Skin of body (tissue), 2 donors: ENCODE data around the gene NTMT1. TPM values are rescaled to one million over a fixed set of nuclear protein-coding genes. Genes with fewer than 3 reads are reported as not detected.
"Not testable (repeated sequence)": the region's sequence is repeated elsewhere in the genome, so short reads cannot be mapped to it uniquely, and the experiment has no call there.

Experiments used
- DNase-seq: peaks from one replicate; lab custom pipeline; 2025; lab: John Stamatoyannopoulos, UW
- total RNA-seq: library from RNA; depleted of rRNA; stranded (reverse); fragments of >200 nt; gene quantifications from one replicate; pipeline ENCODE4 v1.2.3, GENCODE V29; 2014

The NTMT1 gene
- total RNA-seq, 1 donor from 2014 or later: 13.0 TPM

DNA sequence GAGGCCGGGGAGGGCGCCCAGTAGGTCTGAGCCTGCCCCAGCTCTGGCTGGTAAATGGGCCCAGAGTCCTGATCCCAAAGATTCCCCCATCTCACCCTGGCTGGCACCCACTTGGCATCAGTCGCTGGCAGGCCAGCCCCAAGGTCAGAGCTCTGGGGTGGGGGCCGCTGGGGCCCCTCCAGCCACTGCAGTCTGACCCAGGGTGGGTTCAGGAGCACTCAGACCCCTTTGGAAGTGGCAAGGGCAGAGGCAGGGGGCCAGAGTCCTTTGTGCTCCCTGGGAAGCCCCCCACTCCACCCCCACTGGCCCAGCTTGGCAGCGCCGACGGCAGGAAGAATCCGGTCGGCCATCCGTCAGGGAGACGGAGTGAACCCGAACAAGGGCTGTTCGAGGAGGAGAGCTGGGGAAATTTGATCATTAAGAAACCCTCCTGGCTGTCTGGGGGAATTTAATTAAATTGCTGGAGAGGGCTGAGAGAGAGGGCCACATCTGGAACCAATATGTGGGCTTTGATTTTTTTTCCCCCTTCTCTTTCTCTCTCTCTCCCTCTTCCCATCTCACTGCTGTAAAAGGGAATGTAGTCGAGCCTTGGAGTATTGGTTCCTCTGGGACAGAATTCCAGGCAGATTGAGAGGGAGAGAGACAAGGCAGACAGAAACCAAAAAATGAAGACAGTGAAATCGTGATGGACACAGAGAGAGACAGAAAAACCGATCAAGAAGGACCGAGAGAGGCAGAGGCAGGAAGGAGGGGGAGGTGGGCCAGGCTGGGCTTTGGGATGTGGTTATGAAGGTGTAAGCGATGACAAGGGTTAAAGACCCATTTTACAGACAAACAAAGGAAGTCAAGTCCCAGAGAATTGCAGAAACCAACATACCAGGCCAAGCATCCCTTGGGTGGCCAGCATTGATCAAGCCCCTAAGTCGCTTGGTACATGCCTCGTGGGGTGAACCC, 24.0 kb downstream of the NTMT1 start:
- peak; percentile 83 for DNase-seq

GRCh38 chr9:129650680-129651235, 24.8 kb downstream of the NTMT1 start:
- DNase-seq: no peak

DNA sequence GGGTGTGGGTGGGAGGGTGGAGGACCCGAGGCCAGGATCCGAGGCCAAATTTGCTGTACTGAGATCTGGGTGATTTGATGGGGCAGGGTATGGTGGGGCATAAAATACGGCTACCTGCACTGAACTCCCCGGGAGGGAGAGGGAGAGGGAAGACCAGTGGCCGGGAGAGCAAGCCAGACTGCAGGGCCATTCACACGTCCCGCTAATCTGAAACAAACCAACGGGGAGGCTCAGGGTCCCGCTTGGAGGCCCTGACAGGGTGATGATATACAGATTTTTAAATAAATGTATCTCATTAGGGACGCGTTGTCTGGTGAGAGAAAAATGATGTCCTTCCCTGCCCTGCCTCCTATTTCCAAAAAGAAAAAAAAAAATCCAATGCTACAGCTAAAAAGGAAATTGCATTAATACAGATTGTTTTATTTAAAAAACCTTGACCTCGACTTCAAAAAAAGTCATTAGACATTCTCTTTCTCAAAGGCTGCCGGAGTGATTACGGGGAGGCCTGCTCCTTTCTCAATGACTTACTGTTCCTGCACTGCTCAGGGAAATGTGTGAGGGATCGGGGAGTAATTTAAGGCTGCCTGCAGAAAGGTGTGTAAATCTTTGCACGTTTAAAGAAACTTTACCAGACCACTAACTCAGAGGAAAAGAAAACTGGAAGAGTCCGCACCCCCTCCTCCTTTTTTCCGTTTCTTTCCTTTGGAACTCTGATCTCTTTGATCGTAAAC, 28.0 kb downstream of the NTMT1 start:
- no peak for DNase-seq

DNA sequence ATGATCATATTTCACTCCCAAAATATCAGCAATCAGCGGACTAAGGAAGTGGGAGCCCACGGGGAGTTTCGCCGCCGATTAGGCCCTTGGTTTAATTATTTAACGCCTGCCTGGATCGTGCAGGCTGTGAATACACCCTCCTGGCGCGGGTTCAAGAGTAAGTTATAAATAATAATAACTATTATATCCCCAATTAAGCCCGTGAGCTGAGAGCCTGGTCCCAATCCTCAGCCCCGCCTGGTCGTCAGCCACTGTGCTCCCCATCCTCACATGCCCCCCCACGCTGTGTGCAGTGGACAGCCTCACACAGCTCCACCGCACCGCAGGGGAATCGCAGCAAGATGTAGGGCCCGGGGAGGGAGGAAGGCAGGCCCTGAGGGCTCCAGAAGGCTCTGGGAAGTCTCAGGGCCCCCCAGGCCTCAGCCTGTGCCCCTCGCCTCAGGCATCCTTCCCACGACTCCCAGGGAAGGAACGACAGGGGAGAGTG, 28.6 kb downstream of the NTMT1 start:
- no peak for DNase-seq

DNA sequence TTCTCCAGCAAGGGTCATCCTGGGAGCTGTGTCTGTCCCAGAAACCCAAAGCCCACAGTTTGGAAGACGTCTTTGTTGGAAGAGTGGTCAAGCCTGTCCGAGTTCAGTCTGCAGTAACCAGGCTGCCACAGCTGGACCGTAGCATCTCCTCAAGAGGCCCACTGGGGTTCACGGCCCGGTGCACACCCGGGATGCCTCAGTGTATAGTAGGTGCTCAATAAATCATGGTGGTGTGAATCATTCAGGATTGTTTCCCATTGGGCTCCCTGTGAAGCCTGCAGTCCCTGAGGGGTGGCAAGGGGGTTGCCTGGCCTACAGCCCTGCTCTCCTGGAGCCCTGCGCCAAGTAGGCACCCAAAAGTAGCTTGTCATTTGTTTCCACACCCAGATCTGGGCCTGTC, 29.2 kb downstream of the NTMT1 start:
- DNase-seq: no peak

- DNase-seq: no peak
Observed at GRCh38 chr9:129655696-129656095, 29.7 kb downstream of the NTMT1 start.

GRCh38 chr9:129656795-129657390, 30.9 kb downstream of the NTMT1 start:
- DNase-seq: no peak

GRCh38 chr9:129661029-129661428, 35.1 kb downstream of the NTMT1 start:
- no peak for DNase-seq

GRCh38 chr9:129662239-129662638, 36.3 kb downstream of the NTMT1 start:
- not testable (repeated sequence) for DNase-seq

DNA sequence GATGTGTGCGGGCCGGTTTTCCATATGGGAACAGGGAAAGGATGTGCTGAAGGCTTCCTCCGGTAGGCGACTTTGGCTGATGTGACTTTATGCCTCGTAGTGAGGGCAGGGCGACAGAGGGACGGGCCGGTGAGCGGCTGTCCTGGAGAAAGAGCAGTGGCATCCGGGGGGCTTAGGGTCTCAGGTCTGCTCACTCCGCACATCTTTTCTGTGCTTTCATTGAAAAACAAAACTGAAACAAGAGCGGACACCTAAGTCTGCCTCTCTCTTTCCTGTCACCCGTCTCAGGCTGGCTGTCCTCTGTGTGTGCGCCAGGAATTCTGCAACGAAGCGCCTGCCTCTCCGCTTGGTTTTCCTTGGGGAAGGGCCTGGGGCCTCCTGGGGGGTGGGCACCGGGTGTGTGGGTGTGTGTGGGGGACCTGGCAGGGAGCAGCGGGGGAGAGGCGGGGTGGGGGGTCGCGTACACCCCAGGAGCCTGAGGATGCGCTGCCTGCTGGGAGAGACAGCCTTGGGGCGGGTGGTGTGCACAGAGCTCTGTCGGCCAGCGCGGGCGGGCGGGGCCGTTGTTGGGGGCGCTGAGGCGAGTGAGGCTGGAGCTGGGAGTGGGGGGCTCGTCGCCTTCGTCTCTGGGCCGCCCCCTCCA, 38.9 kb downstream of the NTMT1 start:
- no peak for DNase-seq

DNA sequence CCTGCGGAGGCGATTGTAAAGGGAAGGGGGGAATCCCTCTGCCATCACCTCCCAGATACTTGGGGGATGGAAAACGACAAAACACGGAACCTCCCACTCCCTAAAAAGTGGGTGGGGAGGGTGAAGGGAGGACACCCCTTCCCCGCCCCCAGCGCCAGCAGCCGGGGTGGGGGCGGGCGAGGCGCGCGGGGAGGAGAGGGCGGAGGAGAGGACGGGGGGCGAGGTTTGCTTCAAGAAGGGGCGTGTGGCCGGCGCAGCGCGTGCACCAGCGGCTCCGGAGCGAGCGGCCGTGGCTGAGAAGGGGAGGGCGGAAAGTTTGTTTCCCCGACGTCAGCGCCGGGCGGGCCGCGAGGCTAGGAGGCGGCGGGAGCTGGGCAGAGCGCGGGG, 39.4 kb downstream of the NTMT1 start, which contains the start of gene PRRX2:
Gene PRRX2 (plus strand): TSS at position 259 of the 387 bp plus-strand sequence. CDS start 221 bp downstream, outside the sequence.
- peak; percentile 66 for DNase-seq

- no peak for DNase-seq
Observed at GRCh38 chr9:129665814-129666520, 40.0 kb downstream of the NTMT1 start.

DNA sequence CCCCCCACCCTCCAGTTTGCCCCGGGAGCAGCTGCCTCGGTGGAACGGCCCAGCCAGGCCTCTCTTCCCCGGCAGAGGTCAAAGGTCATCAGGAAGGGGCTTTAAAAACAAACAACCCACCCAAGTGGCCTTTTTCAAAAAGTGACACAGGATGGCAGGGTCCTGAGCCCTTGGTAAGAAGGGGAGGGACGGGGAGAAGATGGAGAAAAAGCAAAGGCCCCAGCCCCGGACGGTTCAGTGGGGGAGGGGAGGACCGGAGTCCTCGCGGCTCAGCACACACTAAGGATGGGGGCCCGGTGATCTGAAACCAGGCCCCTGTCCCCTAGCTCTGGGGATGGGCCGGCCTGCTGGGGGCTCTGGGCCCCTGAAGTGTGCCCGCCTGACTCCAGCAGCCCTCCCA, 40.6 kb downstream of the NTMT1 start:
- DNase-seq: no peak

- no peak for DNase-seq
Observed at GRCh38 chr9:129667378-129667777, 41.4 kb downstream of the NTMT1 start.

- no peak for DNase-seq
Observed at GRCh38 chr9:129667850-129668249, 41.9 kb downstream of the NTMT1 start.

DNA sequence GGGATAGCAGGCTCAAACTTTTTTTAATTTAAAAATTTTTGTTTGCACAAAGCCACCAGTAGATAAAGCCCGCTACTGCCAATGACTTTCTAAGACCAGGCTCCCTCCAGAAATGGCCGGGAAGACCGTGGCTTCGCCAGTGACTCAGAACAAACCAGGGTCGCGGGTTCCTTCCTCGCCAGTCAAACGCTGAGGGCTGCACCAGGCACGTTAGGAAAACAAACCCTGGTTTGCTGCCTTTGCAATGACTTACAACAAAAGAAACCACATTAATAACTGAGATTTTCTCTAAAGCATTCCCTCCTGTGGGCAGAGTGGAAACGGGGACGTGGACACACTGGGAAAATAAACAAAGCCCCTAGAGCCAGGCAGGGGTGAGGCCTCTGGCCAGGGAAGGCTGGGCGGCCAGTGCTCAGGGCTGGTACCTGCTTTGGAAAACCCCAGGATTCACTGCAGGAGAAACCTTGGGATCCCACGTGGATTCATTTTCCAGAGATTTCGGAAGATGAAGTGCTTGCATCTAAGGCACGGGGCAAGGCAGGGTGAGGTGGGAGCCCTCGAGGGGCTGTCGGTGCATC, 43.3 kb downstream of the NTMT1 start:
- DNase-seq: no peak

- DNase-seq: no peak
Observed at GRCh38 chr9:129669946-129670345, 44.0 kb downstream of the NTMT1 start.

- DNase-seq: no peak
Observed at GRCh38 chr9:129671065-129671464, 45.1 kb downstream of the NTMT1 start.

- no peak for DNase-seq
Observed at GRCh38 chr9:129671519-129671918, 45.6 kb downstream of the NTMT1 start.

- DNase-seq: no peak
Observed at GRCh38 chr9:129672702-129673101, 46.7 kb downstream of the NTMT1 start.
